ENCODE results near the gene ARL4C.

Gene ARL4C

GRCh38 chr2:234500394-234501006 lies 3.6 kb upstream of the ARL4C start:
- peak in 1 of 3 donors; percentile 55 for DNase-seq (ENCODE audit: low read depth in 3 of 3)

- no peak for DNase-seq (ENCODE audit: low read depth in 3 of 3)
These were observed 834 bp upstream of the ARL4C start for GRCh38 chr2:234497594-234498235.

GRCh38 chr2:234496055-234496834 lies 636 bp downstream of the ARL4C start:
- DNase-seq (ENCODE audit: low read depth in 3 of 3): no peak

- no peak for DNase-seq (ENCODE audit: low read depth in 3 of 3)
These were observed 1.4 kb downstream of the ARL4C start for GRCh38 chr2:234495251-234496054.

GRCh38 chr2:234494361-234495250 lies 2.3 kb downstream of the ARL4C start:
- DNase-seq (ENCODE audit: low read depth in 3 of 3): no peak

GRCh38 chr2:234493796-234494195 lies 3.1 kb downstream of the ARL4C start:
- DNase-seq (ENCODE audit: low read depth in 3 of 3): no peak

GRCh38 chr2:234492717-234493485 lies 4.0 kb downstream of the ARL4C start:
- DNase-seq (ENCODE audit: low read depth in 3 of 3): no peak

GRCh38 chr2:234491897-234492296 lies 5.0 kb downstream of the ARL4C start:
- DNase-seq (ENCODE audit: low read depth in 3 of 3): no peak

GRCh38 chr2:234491281-234491680 lies 5.6 kb downstream of the ARL4C start:
- no peak for DNase-seq (ENCODE audit: low read depth in 3 of 3)

GRCh38 chr2:234490271-234491091 lies 6.4 kb downstream of the ARL4C start:
- DNase-seq (ENCODE audit: low read depth in 3 of 3): no peak

GRCh38 chr2:234488913-234489451 lies 7.9 kb downstream of the ARL4C start:
- DNase-seq (ENCODE audit: low read depth in 3 of 3): no peak

GRCh38 chr2:234488486-234488885 lies 8.4 kb downstream of the ARL4C start:
- DNase-seq (ENCODE audit: low read depth in 3 of 3): no peak

- DNase-seq (ENCODE audit: low read depth in 3 of 3): no peak
These were observed 9.5 kb downstream of the ARL4C start for GRCh38 chr2:234487356-234487755.

GRCh38 chr2:234483568-234484251 lies 13.2 kb downstream of the ARL4C start:
- peak in 1 of 3 donors; percentile 67 for DNase-seq (ENCODE audit: low read depth in 3 of 3)

- no peak for DNase-seq (ENCODE audit: low read depth in 3 of 3)
These were observed 15.6 kb downstream of the ARL4C start for GRCh38 chr2:234481301-234481700.

GRCh38 chr2:234480337-234480736 lies 16.5 kb downstream of the ARL4C start:
- DNase-seq (ENCODE audit: low read depth in 3 of 3): no peak

- no peak for DNase-seq (ENCODE audit: low read depth in 3 of 3)
These were observed 17.4 kb downstream of the ARL4C start for GRCh38 chr2:234479465-234479864.

- no peak for DNase-seq (ENCODE audit: low read depth in 3 of 3)
These were observed 18.6 kb downstream of the ARL4C start for GRCh38 chr2:234478121-234478858.
